GM12874 (cell line): ENCODE data around the gene ODF2.

Experiments used
- CTCF ChIP-seq: IDR thresholded peaks from 2 replicates; pipeline ENCODE4 v1.5.1; 2011; ENCODE audit warnings: low read depth, mild to moderate bottlenecking, control low read depth, low read length, moderate library complexity; ENCODE audit not compliant: insufficient read depth

ODF2 gene

DNA sequence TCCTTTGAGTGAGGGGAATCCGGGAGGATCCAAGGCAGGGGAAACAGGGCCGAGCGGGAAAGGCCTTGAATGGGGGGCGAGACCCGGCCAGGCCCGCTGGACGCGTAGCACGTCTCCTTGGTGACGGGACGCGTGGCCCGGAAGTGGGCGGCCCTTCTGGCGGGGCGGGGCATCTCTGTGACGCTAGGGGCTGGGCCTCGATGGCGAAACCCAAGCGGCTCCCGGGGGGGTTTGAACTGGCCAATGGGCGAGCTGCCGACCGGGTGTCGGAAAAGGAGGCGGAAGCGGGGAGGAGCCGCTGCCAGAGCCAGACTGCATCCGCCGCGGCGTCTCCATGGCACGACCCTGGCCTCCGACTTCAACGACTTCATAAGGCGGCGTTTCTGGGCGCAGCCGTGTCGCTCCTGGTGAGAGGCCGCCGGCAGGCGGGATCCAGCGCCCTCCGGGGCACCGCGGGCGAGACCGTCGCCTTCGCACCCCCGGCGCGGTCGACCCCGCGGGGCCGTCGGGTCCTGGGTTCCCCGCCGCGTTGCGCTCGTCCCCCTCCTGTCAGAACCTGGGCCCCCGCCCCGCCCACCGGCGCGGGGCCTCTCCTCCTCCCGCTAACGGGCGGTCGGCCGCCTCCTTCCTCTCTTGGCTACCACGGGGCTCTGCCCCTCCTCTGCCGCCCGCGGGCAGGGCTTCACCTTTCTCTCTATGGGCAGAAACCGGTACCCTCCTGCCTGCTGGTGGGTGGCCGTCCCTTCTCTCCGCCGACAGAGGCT, at the start of gene ODF2:
Gene ODF2, plus strand, starts transcription at position 158 of the 764 bp plus-strand sequence. Its CDS starts 86 bp downstream, at position 244.
- no peak for TF ChIP-seq CTCF

DNA sequence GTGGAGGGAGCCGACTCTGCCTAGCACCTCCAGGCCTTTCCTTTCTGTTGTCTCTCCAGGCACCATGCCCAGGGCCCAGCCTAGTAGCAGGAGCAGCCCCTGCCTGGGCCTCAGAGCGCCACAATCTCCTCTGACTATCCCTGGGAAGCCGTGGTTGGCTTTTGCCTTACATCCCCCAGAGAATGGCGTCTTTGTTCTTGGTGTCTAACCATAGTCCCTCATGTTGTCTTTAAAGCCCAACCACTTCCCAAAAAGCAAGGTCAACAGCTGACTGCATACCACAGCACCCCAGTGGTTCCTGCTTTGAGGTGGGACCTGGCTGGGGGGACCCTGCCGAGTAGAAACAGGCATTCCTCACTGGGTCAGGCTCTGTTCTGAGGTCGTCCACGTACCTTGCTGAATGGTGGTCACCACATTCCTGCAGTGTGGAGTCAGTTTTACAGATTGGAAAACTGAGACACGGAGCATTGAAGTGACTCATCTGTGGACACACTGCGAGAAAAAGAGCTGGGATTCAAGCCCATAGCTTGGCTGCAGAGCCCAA, 48.9 kb upstream of the ODF2 start:
- no peak for TF ChIP-seq CTCF

DNA sequence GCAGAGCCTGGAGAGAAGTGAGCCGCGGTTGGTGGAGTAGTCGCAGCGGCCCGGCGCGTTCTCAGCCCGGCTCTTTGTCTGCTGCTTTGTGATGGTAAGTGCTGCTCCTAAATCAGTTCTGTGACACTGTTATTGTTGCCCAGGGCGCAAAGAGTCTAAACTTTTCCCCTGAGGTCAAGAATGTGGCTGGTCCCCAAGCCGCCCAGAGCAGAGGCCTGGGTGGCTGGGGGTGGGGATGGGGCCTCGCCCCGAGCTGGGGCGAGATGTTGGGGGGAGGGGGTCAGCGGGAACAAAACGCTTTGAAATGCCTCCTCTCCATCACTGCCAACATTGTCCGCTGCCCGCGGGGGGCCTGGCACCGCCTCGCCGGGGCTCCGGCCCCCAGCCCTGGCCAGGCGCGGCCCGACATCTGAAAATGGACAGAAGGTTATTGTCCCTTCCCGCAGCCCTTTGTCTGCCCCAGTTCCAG, 46.8 kb upstream of the ODF2 start:
- TF ChIP-seq CTCF: no peak

GRCh38 chr9:128409450-128409849, 46.4 kb upstream of the ODF2 start:
- TF ChIP-seq CTCF: no peak

GRCh38 chr9:128409978-128410377, 45.8 kb upstream of the ODF2 start:
- TF ChIP-seq CTCF: no peak

DNA sequence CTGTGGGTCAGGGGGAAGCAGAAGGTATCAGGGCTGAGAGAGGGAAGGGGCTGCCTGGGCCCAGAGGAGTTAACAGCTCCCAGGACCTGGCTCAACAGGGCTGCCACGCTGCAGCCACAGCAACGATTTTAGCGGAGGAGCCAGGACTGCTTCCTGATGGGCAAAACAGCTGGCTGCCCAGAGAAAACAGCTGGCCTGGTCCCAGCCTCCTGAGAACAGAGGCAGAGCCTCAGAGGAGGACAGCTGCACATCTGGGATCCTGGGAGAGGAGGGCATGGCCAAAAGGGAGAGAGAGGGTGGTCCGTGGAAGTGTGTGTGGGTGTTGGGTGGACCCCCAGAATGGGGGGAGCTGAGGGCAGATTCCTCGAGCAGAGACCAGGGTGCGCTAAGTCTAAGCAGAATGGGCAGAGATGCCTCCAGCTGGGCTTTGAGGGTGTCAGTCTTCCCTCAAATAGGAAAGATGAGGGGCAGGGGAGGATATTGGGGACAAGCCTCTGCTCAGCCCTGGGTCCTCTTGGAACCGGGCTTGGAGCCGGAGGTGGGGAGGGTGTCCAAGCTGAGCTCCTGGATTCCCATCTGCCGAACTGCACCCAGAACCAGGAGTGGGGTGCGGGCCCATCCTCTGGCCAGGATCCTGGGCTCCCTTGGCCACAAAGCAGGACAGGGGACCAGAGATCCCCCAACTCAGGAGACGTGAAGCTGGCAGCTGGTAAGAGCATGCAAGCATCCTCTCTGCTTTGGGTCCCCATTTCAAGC, 44.3 kb upstream of the ODF2 start:
- TF ChIP-seq CTCF: no peak

DNA sequence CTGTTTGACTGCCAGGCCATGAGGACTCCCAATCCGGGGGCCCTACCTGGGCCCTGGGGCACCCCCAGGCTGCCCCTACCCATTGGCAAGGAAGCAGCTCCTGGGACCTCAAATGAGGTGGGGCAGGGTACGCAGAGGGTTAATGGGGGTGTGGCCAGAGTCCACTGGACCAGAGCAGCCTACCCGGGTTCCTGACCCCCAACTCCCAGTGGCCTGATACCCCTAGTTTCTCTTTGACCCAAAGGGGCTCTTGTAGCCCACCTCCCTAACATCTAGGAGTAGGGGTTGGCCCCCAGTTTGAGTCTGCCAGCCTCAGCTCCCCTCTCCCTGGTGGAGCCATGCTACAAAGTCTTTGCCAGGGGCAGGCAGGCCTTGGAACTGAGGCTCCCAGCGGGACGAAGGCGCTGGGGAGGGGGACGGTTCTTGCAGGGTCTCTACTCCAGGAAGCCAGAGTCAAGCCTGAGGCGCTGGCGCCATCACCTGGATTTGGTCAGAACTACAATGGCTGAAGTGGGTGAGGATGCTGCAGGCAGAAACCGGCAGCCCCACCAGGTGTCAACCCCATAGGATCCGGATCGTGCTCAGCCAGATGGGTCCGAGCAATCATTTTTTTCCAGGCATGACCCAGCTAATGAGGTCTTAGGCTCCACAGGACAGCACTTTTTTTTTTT, 43.6 kb upstream of the ODF2 start:
- peak; percentile 60 for TF ChIP-seq CTCF
